K562 treated with DMSO at 1 percent for 4 hours (cell line): Measurements from ENCODE around the gene TSHZ3. TPM values are rescaled to one million over a fixed set of nuclear protein-coding genes. Genes with fewer than 3 reads are reported as not detected.

Experiments
- total RNA-seq: library from RNA; unstranded; fragments of 300-600 nt; gene quantifications from 2 replicates; pipeline ENCODE4 v1.2.3, GENCODE V29; 2022; ENCODE audit not compliant: insufficient read depth

The TSHZ3 gene
- not detected in 2 replicates for total RNA-seq

GRCh38 chr19:31349160-31349881 is at the start of gene TSHZ3:
Gene TSHZ3 (minus strand): TSS chr19:31349436. CDS start chr19:31349219, 217 bp downstream.

